ENCODE results near the gene CDR2. TPM values are rescaled to one million over a fixed set of nuclear protein-coding genes. Genes with fewer than 3 reads are reported as not detected.
"Not testable (repeated sequence)": the region's sequence is repeated elsewhere in the genome, so short reads cannot be mapped to it uniquely, and the experiment has no call there.

CDR2 gene
- total and polyA plus RNA-seq, 9 of the 15 experiments (the other 6 are each of a cell fraction or from before 2014, with no cell fraction given): 4.6 to 30.3 (median 19.9) TPM

DNA sequence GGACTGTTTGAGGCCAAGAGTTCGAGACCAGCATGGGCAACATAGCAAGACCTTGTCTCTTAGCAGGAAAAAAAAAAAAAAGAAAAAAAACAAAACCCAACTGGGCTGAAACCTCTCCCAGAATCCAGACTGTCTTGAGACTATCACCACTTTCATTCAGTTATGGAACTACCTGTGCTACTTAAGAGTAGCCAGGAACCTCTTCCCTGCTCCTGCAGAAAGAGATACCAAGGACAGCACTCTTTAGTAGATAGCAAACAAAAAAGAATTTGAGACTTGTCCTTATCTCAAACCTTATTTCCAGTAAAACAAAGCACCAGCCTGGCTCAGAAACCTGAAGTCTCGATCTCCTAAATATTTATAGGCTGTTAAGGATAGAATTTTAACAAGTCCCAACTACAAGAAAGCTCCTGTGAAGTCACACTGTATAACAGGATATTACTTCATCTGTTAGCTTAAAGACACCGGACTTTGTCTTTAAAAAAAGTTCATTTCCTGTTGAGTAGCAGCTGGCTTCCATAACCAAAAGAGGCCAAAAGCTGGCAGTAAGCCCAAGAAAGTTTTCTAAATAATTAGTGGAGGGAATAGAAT, 5.1 kb downstream of the CDR2 start (continued):
- TF ChIP-seq SMARCB1 (IDR thresholded peaks at IDR 0.05; ENCODE audit: insufficient read length, low read depth) (no peak), ZBTB43 (CRISPR knock-in tag; IDR thresholded peaks at IDR 0.05) (no peak), NR2C2 (CRISPR knock-in tag; IDR thresholded peaks at IDR 0.05) (no peak), NR2C2 (tag; IDR thresholded peaks at IDR 0.05) (0 out of 2 replicates have a peak, but pooled peaks have one; percentile 26), SMAD2 (IDR thresholded peaks at IDR 0.05; ENCODE audit: low read depth, low read length) (no peak), KLF13 (tag; IDR thresholded peaks at IDR 0.05; ENCODE audit: borderline replicate concordance, low read depth) (no peak), MCM5 (IDR thresholded peaks at IDR 0.05; ENCODE audit: low read depth) (no peak), ZNF146 (CRISPR knock-in tag; IDR thresholded peaks at IDR 0.05; ENCODE audit: unreplicated experiment) (no peak)

GRCh38 chr16:22368200-22368826, 6.1 kb downstream of the CDR2 start:
- CTCF ChIA-PET (ENCODE audit: low intra/inter-chr PET ratio); BruUV-seq (replicated peaks); H3K27ac ChIP-seq (ENCODE audit: extremely low read depth, low read depth, low read length); H3K27me3 ChIP-seq (ENCODE audit: control insufficient read depth in 2 of 2, insufficient read depth in 2 of 2, low read length in 2 of 2); H2AFZ ChIP-seq (ENCODE audit: low read depth, low read length); H3K9me3 ChIP-seq (replicated peaks; ENCODE audit: control insufficient read depth, insufficient read depth, low read depth, low read length); ATAC-seq; H3K9ac ChIP-seq (ENCODE audit: insufficient read depth in 1 of 2, low read depth in 2 of 2, low read length in 2 of 2); H4K20me1 ChIP-seq (replicated peaks; ENCODE audit: control insufficient read depth, insufficient read depth, low read length); in situ Hi-C loops (cut with MboI); H3K4me3 ChIP-seq; H3K4me2 ChIP-seq (ENCODE audit: insufficient read depth, low read length); DNase-seq (ENCODE audit: extremely low read depth in 1 of 4, low spot score in 3 of 4); intact Hi-C loops (cut with micrococcal nuclease); POLR2A ChIA-PET; FAIRE-seq; H3K9me1 ChIP-seq (ENCODE audit: control insufficient read depth, insufficient read depth, low read length): not testable (repeated sequence)
- peaks cover 78% of the 10 kb centered on the region for H3K79me2 ChIP-seq (ENCODE audit: control insufficient read depth, insufficient read depth, low read length)
- 83% methylated on average over 8 of the region's 8 CpGs for WGBS (ENCODE audit: insufficient coverage, low coverage, missing lambda C conversion rate)
- peaks cover 63% of the 10 kb centered on the region for H3K36me3 ChIP-seq (ENCODE audit: control insufficient read depth, insufficient read depth, low read length)
- peaks cover 0 to 23% of the 10 kb centered on the region in 2 experiments; a peak in 3 of 5 replicates for H3K4me1 ChIP-seq (replicated peaks in 1 of 2; ENCODE audit: control insufficient read depth in 2 of 2, insufficient read depth in 2 of 2, low read length in 2 of 2)
